Kidney tubule cell (primary cell): Measurements from ENCODE around the gene ELOVL6.
"Not testable (repeated sequence)": the region's sequence is repeated elsewhere in the genome, so short reads cannot be mapped to it uniquely, and the experiment has no call there.

Source experiments
- DNase-seq: peaks from one replicate; pipeline ENCODE4 v3.0.0-alpha.2; 2018; ENCODE audit warnings: low spot score

Gene ELOVL6

GRCh38 chr4:110075083-110075738, 123.2 kb downstream of the ELOVL6 start:
- DNase-seq: no peak

DNA sequence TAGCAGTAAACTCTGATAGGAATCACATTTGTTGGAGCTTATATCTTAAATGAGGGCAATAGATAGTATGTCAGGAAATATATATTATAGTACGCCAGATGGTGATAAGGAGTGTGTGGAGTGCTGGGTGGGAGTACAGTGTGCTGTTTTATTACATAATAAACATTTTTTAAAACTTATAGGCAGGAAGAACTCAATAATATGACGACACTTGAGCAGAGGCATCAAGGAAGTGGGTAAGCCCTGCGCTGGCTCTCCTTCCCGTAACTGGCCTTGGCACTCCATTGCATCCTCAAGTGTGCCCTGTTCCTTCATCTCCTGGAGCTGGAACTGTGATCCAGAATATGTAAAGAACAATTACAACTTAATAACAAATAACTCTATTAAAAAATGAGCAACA, 123.8 kb downstream of the ELOVL6 start:
- DNase-seq: no peak

DNA sequence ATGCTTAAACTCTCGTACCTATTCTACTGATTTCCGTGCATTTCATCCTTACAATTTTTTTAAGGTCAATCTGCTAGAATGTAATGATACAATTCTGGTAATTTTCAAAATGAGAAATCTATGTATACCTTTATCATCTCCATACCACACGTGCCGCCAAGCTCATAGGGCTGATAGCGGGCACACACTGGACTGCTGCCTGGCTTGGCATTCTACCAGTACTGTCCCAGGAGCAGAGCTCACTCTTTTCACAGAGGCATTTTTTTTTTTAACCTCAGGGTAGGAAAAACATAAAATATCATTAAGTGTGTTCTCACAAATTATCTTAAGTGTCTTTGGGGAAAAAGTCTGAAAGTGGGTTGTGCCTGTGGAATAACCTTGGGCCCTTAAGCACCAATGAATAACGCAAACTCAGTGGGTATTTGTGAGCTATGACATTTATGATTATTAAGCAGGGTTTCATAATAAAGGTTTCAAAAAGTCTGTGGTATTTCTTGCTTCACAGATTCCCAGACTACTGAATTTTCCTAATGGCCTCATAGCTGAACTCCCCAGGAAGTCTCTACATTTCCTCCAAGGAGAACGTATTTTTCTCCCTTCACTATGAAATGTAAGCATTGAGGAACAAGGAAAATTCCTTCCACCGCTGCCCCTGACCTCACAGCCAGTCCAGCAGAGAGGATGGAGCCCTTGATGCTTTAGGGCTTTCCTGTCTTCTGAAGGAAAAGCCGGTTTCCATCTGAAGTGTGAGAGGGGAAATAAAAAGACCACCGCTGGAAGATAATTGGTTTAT, 125.2 kb downstream of the ELOVL6 start:
- no peak for DNase-seq

DNA sequence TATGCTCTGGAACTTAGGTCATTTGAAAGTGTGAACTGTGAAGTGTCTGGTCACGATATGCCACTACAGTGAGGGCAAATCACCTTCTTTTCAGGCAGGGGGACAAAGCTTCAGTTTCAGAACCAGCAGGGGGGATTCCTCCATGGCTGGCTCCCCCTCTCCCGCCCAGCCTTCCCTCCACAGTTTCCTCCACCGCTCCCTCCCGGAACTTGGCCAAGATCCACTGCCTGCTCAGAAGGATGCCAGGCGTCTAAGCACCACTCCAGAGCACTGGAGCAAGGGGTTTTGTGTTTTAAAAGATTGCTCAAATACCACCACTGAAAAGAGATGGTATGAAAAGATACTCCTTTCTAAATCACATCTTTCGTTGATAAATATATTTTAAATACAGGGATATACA, 126.9 kb downstream of the ELOVL6 start:
- DNase-seq: no peak

DNA sequence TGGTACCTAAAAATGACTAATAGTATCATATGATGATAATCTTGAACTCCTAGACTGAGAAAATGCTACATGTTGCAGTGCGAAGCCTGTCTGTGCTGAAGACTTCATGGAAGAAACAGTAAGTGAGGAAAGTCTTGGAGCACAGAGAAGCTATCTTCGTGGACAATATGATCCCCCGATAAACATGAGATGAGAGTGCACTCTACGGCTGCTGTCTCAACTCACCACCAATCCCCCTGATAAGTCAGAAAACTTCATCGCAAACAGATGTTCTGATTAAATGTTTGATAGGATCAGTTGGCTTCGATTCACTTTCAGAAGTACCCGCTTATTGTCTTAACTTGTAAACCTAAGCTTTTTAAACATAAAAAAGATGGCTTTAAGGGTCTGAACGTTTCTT, 130.2 kb downstream of the ELOVL6 start:
- DNase-seq: no peak

DNA sequence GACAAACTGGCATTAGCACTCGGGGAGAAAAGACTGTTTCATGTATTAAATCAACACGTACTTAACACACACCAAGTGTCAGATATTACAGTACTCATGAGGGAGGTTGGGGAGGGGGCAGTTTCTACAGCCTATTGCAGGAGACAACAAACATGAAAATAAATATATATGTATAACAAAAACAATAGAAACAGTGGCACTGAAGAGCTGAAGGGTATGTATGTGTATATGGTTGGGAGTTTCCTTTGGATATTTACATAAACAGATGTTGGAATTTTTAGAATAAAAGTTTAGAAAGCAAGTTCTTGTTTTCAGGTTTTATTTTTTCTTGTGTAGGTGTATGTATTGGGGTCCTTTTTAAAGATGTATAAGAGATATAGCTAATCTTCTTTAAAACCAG, 133.5 kb downstream of the ELOVL6 start:
- DNase-seq: no peak

- DNase-seq: no peak
Observed at GRCh38 chr4:110064295-110064694, 134.1 kb downstream of the ELOVL6 start.

DNA sequence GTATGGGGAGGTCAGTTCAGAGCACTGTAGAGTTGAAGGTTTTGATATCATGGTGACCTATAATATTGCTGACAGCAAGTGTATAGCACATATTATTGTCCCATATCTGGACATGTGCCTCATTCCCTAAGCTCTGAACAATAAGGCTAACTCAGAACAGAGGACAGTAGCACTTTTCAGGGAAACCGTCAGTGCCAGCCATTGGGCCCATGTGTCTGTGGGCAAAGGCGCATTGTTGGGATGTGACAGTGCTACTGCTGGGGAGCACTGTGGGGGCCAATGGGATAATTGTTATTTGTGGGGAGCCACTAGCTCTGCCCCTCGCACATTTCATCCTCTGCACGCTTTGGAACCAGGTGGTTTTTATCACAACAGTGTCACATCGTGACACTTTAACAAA, 136.2 kb downstream of the ELOVL6 start:
- no peak for DNase-seq

- DNase-seq: no peak
Observed at GRCh38 chr4:110061076-110061475, 137.3 kb downstream of the ELOVL6 start.

DNA sequence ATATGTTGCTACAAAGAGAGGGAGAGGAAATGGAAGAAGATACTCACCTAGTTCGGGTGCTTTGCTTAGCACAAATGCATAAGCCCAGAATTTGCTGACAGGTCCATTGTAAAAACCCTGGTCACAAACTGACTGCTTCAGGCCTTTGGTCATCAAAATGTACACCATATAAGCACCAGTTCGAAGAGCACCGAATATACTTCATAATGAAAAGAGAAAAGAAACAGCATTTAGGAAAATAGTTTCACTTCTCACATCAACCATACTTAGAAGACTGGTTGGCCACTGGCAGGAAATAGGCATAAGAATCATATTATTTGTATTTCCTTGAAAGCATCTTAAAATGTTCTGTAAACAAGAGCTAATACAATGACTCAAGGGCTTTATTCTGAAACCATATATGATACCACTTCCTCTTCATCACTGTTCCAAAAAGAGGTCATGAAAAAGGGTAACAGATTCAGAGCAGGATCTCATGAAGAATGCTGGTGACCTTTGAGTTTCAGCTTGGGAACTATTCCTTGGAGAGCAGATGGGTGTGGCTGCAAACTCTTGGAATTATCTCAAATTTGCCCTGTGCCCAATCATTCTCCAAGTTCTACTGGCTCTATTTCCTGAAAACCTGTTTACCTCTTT, 138.7 kb downstream of the ELOVL6 start:
- no peak for DNase-seq

- DNase-seq: no peak
Observed at GRCh38 chr4:110058677-110059076, 139.7 kb downstream of the ELOVL6 start.

DNA sequence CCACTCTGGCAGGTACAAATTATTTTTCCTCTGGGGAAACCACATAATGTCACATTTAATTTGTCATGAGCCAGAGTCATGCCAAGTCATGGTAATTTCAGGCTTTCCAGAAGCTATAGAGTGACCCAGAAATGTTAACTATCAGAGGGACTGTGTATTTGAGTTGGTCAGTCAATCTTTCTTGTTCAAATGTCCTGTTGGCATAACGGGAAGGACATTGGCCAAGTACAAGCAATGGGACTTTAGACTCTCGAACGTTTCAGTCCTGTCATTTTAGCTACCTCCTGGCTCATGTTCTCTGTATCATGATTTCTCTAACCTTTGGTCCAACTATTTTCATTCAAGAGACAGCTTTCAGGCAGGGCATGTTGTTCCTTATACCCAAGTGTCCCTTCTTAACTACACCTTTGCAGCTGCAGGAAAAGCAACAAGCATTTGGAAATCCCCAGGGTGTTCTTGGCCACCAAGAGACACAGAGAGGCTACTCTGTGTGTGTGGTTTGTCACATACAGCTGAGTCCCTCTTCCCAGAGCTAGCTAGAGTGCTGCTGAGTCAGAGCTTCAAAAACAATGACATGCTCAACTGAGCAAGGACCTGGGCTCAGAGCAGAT, 143.2 kb downstream of the ELOVL6 start:
- peak; percentile 87 for DNase-seq

DNA sequence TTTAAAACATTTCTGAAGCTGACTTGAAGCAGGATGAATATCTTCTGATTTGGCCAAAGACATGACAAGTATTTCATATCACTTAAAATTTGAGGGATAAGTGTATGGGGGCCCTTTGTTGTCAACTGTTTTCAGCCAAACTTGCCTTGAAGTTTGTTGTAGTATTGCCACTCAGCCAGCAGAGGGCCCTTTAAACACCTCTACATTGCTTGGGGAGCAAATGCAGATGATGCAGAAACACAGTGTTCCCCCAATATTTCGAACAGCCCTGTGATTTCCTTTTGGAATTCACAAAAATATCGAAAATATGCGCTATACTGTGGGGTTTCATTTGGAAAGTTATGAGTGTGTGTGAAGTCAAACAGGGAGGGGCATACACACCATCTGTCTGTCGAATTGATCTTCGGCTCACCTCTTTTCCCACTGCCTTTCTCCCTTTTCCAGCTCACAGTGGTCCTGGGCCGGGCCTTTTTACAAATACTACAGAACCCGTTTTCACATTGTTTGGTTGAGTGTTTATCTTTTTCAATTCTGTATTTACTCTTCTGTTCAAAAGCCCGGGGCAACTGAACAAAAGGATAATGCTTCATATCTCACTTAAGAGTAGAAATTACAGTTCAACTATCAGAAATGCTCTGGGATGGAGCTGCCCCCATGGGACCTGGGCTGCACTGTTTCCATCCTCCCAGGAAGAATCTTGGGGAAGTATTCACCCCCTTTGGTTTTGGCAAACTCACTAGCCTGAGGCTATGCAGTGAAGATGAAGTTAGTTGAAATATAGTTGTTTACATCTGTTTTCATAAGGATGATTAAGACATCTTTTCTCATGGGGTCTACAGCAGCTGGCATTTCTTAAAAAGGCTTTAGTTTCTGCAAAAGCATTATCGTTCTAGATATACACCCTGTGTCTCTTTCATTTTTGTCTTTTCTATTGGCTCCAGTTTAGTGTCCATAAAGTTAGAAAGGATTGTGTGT, 148.2 kb downstream of the ELOVL6 start:
- DNase-seq: peak; percentile 31

GRCh38 chr4:110046588-110047049, 151.8 kb downstream of the ELOVL6 start:
- no peak for DNase-seq

GRCh38 chr4:110042545-110043517, 155.6 kb downstream of the ELOVL6 start:
- DNase-seq: no peak

DNA sequence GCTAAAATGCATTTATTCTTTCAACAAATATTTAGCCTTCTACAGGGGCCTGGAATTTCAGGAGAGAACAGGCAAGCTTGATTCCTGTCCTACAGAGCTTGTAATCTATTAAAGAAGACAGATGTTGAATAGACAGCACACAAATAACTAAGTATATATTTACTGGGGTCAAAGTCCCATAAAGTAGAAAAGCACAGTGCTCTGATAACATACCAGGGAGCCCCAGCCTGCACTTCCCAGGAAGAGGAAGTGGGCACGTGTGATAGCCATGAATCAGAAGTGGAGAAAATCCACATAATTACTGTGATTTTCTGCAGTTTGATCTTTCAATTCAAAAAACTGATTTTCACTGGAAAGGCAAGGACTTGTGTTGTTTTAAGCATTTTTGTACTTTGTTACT, 156.7 kb downstream of the ELOVL6 start:
- DNase-seq: no peak

GRCh38 chr4:110039164-110039563, 159.3 kb downstream of the ELOVL6 start:
- not testable (repeated sequence) for DNase-seq

DNA sequence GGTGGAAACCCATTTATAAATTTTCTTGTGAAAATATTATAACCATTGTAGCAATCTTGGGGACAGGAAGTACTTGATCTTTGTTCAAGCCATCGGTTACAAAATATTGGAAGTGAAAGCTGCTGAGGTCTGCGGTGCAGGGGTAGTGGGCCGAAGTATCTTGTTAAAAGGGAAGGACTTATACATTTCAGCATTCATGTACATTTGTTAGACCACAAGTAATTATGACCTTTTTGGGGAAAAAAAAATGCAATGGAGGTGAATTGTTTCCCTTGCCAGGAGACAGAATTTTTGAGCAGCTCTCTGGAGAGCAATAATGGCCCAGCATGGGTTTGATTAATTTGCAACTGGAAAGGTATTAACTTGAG, 164.4 kb downstream of the ELOVL6 start:
- DNase-seq: no peak

DNA sequence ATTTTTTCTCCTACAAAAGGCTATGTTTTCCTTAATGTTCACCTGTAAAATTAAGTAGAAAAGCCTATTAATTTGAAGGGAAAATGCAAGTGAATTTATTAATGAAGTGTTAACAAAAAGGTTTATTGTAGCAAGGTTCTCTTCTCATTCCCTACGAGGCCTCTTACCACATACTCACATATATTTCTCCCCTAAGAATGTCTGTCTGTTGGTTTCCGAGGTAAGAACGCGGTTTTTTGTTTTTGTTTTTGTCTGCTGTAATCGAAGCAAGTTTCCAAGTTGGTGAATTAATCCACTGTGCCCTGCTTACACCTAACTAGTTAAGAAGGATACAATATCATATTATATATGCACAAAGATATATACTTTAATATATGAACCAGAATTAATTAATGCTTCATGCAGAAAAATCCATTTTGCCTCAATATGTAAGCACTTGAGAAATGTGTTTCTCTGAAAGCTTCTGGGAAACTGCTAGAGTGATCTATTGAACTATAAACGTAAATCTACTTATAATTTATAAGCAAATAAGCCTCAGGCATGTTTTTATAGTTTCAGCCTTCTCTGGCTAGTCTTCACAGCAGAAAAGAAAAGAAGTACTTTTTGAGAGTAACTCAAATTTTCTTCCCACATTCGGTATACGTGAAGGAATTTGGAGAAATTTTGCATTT, 164.9 kb downstream of the ELOVL6 start:
- no peak for DNase-seq

DNA sequence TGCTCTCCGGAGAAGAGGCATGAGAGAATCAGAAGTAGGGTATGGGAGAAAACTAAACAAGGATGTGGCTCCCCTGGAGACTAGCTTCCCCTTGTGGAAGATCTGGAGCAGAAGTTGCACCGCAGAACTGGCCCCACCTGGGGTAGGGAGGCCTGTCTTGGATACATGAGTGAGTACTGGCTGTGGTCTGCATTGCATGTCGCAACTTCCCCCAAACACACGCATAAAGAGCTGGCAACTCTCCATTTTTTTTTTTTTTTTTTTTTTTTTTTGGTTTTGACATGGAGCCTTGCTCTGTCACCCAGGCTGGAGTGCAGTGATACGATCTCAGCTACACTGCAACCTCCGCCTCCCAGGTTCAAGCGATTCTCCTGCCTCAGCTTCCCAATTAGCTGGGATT, 165.8 kb downstream of the ELOVL6 start:
- no peak for DNase-seq
